Psoas muscle (tissue), 8 donors: ENCODE results near the gene KCNAB1. TPM values are rescaled to one million over a fixed set of nuclear protein-coding genes. Genes with fewer than 3 reads are reported as not detected.
A peak's percentile ranks its signal among the peaks of the same experiment; 100 is the strongest.

Source experiments
- ATAC-seq, 4 donors: fragments of 200-7000 bp; cut with Tn5 transposase; one replicate each; pipeline ENCODE4 v1.9.1; 2020; ENCODE audit warnings: moderate library complexity in 3 of 4, mild to moderate bottlenecking in 2 of 4
- DNase-seq, 2 donors: peaks; one replicate each; pipeline ENCODE4 v3.0.0-alpha.2; 2020
- H3K27ac ChIP-seq: fragments of 200-600 bp; one replicate; pipeline ENCODE4 v1.8.0; 2022
- H3K27me3 ChIP-seq, 3 donors: fragments of 200-600 bp in 1 of 3; one replicate each; pipeline versions ENCODE4 v1.6.1 to v1.8.0; 2013 to 2022; ENCODE audit warnings: low read length in 2 of 3, mild to moderate bottlenecking in 2 of 3, moderate library complexity in 1 of 3; ENCODE audit not compliant: insufficient read depth in 3 of 3
- H3K36me3 ChIP-seq, 2 donors: fragments of 200-600 bp in 1 of 2; one replicate each; pipeline versions ENCODE4 v1.6.1 to v1.8.0; 2013 to 2022; ENCODE audit warnings: low read depth in 1 of 2, mild to moderate bottlenecking in 1 of 2, moderate library complexity in 1 of 2; ENCODE audit not compliant: insufficient read depth in 1 of 2
- H3K4me1 ChIP-seq: fragments of 200-600 bp; one replicate; pipeline ENCODE4 v1.8.0; 2022
- H3K4me3 ChIP-seq: fragments of 200-600 bp; one replicate; pipeline ENCODE4 v1.8.0; 2022; ENCODE audit warnings: mild to moderate bottlenecking
- H3K9me3 ChIP-seq: fragments of 200-600 bp; one replicate; pipeline ENCODE4 v1.8.0; 2022
- WGBS, 3 donors: extraction: QIAGEN DNeasy Blood & Tissue Kit; methylation state at CpG; one replicate each; pipeline versions ENCODE4 v1.1.6 to v1.1.7; 2013; 5-methylcytosine and 5-hydroxymethylcytosine counted together
- intact Hi-C, 2 donors: fragments of 100-400 bp; cut with DNase I; formaldehyde crosslinking; loops; one replicate each; pipeline versions ENCODE4 v1.11.0 to v1.14.2; 2022
- polyA plus RNA-seq, 3 donors: library from polyadenylated mRNA; stranded (reverse); fragments of 200-250 nt; gene quantifications; one replicate each; pipeline ENCODE4 v1.2.3, GENCODE V29; 2013
- total RNA-seq, 4 donors: library from RNA; stranded (reverse); fragmentation: NEBNext Ultra II Directional in 2 of 4; extraction: Animal tissue kit (Norgen Biotek cat#: 25700) in 2 of 4; gene quantifications; one replicate each; pipeline versions ENCODE4 v1.2.1 to v1.2.4, GENCODE V29; 2021 to 2023
- TF ChIP-seq, protein P1 (sequence below): fragments of 200-600 bp; IDR thresholded peaks from one replicate; pipeline ENCODE4 v1.8.0; 2022; ENCODE audit warnings: antibody characterized with exemption
- donor health status: healthy with polysubstance abuse.
- donor health status: DM: no; HTN: no; CAD: no; lungs with moderate emphysema.
- donor health status: Bipolar disorder and iron deficiency.
- donor health status: healthy.
- donor health status: DM: yes; HTN: yes; CAD: no.
- donor health status: DM: no; HTN: no; CAD: no.
- donor health status: DM: no; HTN: no; CAD: no.
- donor health status: DM: yes; HTN: yes; CAD: no.

Gene KCNAB1
- total and polyA plus RNA-seq, 7 donors, result 0.66 to 3.1 (median 0.91) TPM

- peaks cover 0 to 26% of the 10 kb centered on the region in 2 donors for H3K36me3 ChIP-seq
- no peak for ATAC-seq
Measured at GRCh38 chr3:156535798-156536197, 415.4 kb downstream of the KCNAB1 start.

DNA sequence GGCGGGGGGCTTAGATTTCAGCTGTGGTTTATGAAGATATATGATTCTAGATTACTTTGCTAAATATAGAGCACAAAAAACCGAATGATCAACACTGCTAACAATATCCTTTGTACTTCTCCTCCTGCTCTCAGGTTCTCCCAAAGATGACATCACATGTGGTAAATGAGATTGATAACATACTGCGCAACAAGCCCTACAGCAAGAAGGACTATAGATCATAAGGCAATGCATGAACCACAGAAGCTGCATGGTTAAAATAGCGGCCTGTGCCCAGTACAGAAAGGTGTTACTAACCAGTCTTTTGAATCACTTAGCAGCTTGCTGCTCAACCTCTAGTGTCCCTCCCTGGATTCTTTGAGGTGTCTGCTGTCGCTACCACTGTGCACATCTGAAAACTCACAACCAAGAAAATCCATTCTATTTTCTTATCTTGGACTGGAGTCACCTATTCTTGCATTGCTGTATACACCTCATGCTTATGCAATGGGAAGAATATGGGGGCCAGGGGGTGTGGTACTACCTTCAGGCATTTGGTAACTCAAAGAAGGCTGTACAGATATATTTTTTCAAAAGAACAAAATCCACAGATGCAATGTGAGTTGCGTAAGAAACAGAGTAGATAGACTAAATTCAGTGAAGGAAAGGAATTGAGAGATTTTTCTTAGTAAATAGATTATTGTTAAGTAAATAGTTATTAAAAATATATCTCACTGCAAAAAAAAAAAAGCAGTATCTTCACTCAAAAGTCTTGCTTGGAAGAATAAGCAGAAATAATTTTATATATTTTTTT lies 416.3 kb downstream of the KCNAB1 start:
- ATAC-seq, result no peak
- 86 to 90% (median 89%) methylated on average over 6 of the region's 6 CpGs for WGBS, 3 donors
- TF ChIP-seq, protein P1, sequence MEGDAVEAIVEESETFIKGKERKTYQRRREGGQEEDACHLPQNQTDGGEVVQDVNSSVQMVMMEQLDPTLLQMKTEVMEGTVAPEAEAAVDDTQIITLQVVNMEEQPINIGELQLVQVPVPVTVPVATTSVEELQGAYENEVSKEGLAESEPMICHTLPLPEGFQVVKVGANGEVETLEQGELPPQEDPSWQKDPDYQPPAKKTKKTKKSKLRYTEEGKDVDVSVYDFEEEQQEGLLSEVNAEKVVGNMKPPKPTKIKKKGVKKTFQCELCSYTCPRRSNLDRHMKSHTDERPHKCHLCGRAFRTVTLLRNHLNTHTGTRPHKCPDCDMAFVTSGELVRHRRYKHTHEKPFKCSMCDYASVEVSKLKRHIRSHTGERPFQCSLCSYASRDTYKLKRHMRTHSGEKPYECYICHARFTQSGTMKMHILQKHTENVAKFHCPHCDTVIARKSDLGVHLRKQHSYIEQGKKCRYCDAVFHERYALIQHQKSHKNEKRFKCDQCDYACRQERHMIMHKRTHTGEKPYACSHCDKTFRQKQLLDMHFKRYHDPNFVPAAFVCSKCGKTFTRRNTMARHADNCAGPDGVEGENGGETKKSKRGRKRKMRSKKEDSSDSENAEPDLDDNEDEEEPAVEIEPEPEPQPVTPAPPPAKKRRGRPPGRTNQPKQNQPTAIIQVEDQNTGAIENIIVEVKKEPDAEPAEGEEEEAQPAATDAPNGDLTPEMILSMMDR, result no peak
- DNase-seq, result no peak
- Histone ChIP-seq H3K4me1 (peaks cover 2% of the 10 kb centered on the region), H3K9me3 (no peaks in the 10 kb centered on the region), H3K27ac (no peak overlapping the region), H3K4me3 (no peak overlapping the region), H3K27me3 (no peaks in the 10 kb centered on the region), H3K36me3 (peaks cover 0 to 29% of the 10 kb centered on the region in 2 donors)
- intact Hi-C loops, result no loop called here

More at GRCh38 chr3:156535798-156536197, 415.4 kb downstream of the KCNAB1 start:
- H3K9me3 ChIP-seq, result no peaks in the 10 kb centered on the region
- H3K4me3 ChIP-seq, result no peak overlapping the region
- DNase-seq, result no peak
- H3K4me1 ChIP-seq, result no peaks in the 10 kb centered on the region
- intact Hi-C loops, result no loop called here
- WGBS, 3 donors, result 94 to 99% (median 96%) methylated on average over 2 of the region's 2 CpGs
- peak overlapping the region; percentile 19 for H3K27ac ChIP-seq
- no peaks in the 10 kb centered on the region for H3K27me3 ChIP-seq
- TF ChIP-seq, protein P1, result no peak

DNA sequence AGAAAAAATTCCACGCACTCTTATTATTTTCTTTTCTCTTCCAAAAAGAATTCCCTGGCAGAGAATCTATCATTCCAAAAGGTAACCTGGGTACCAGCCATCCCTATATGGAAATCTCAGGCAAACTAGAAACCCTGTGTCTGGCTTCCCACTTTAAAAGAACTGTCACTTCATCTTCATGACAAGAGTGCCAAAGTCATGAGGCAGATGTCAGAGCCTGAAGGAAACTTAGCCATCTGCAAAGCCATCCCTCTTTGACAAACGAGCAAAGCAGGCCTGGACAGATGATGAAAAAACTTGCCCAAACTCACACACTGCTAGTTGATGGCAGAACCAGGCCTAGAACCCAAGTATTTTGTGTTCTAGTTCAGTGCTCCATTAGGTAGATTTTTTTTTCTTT lies 418.7 kb downstream of the KCNAB1 start:
- DNase-seq (no peak), ATAC-seq (no peak)
- WGBS, 3 donors, result 60 to 70% (median 61%) methylated on average over 2 of the region's 2 CpGs
- no peak overlapping the region for H3K27ac ChIP-seq
- H3K4me1 ChIP-seq, result peaks cover 18% of the 10 kb centered on the region
- H3K36me3 ChIP-seq, result peaks cover 7 to 52% of the 10 kb centered on the region in 2 donors
- intact Hi-C loops, result no loop called here
- no peaks in the 10 kb centered on the region for H3K27me3 ChIP-seq
- TF ChIP-seq, protein P1, result no peak
- no peaks in the 10 kb centered on the region for H3K9me3 ChIP-seq
- no peak overlapping the region for H3K4me3 ChIP-seq

- TF ChIP-seq, protein P1, result no peak
- ATAC-seq (no peak), DNase-seq (no peak)
- peaks cover 18% of the 10 kb centered on the region for H3K4me1 ChIP-seq
- H3K4me3 ChIP-seq, result no peak overlapping the region
- H3K27me3 ChIP-seq, result no peaks in the 10 kb centered on the region
- intact Hi-C loops, result loop anchor here in 1 of 2 donors (10.0 kb wide), 1 partner anchor 275 kb away; no protein-coding TSS in a partner anchor
- peaks cover 7 to 60% of the 10 kb centered on the region in 2 donors for H3K36me3 ChIP-seq
- no peaks in the 10 kb centered on the region for H3K9me3 ChIP-seq
- 94 to 100% (median 98%) methylated on average over 1 of the region's 1 CpG for WGBS, 3 donors
- no peak overlapping the region for H3K27ac ChIP-seq
Measured at GRCh38 chr3:156539802-156540201, 419.4 kb downstream of the KCNAB1 start.
